HG03342 (cell line): ENCODE measurements around the gene DNLZ.
"Not testable (repeated sequence)": the region's sequence is repeated elsewhere in the genome, so short reads cannot be mapped to it uniquely, and the experiment has no call there.

ENCODE experiments used
- ATAC-seq: cut with Tn5 transposase; IDR thresholded peaks from one replicate; pipeline ENCODE4 v1.9.1; 2021; ENCODE audit warnings: mild to moderate bottlenecking, moderate library complexity; ENCODE audit not compliant: unreplicated experiment

Gene DNLZ

DNA sequence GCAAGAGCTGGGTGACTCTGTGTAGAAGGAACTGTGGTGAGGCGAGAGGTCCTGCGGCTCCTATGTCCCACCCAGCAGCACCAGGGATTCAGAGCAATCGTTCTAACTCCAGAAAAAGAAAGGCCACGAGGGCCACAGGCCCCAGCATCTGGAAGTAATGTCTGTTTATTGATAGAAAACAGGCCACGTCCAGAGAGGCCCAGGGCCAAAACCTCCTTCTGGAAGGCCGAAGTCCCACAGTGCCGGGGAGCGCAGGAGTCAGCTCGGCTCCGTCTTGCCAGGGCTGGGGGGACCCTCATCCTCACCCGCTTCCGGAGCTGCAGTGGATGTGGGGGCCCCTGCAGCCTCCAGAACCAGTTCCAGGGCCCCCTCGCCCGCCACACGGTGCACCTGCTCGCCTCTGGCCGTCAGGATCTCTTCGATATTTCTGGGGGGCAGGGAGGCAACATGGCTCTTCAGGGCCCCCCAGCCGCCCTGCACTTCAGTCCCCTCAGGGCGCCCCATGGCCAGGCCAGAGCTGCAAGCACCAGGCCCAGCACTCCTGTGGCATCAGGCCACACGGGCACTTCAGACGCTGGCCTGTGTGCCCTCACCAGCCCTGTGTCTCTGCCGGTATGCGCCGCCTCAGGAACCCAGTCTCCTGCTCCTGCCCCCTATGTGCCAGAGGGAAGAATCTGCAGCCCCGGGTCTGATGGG, 1.6 kb downstream of the DNLZ start:
- no peak for ATAC-seq

DNA sequence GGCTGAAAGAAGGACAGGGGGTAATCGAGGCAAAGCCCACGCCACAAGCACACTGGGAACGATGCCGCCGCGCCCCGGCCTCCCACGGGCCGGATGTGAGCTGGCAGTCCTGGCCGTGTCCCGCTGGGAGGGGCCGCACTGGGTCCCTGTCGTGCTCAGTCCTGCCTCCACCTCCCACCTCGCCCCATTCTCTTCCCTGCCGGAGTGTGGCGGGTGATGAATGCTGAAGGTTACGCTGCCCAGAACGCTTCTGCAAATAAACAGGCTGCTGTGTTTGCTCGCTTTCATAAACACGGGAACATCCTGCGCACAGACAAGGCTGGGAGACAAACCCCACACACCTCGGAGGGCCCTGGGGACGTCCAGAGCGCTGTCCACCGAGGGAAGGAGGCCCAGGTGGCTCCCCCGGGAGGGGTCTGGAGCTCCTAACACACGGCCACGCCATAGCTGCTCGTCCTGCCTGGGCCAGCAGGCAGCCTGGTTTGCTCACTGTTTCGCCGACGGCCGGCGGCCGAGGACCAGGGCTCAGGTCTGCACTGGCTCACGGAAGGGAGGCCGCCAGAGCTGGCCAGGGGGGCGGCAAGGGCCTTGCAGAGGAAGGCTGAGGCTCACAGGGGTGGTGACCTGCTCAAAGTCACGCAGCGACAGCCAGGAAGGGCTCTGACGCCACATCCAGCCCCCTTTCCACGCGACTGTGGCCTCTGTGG, 2.3 kb downstream of the DNLZ start:
- ATAC-seq, result no peak

- ATAC-seq, result no peak
Measured at GRCh38 chr9:136359774-136360718, 3.5 kb downstream of the DNLZ start.

- ATAC-seq, result no peak
Measured at GRCh38 chr9:136358888-136359287, 4.7 kb downstream of the DNLZ start.

GRCh38 chr9:136358016-136358415, 5.5 kb downstream of the DNLZ start:
- ATAC-seq, result no peak

GRCh38 chr9:136357202-136357725, 6.3 kb downstream of the DNLZ start:
- no peak for ATAC-seq

- no peak for ATAC-seq
Measured at GRCh38 chr9:136355616-136356557, 7.7 kb downstream of the DNLZ start.

DNA sequence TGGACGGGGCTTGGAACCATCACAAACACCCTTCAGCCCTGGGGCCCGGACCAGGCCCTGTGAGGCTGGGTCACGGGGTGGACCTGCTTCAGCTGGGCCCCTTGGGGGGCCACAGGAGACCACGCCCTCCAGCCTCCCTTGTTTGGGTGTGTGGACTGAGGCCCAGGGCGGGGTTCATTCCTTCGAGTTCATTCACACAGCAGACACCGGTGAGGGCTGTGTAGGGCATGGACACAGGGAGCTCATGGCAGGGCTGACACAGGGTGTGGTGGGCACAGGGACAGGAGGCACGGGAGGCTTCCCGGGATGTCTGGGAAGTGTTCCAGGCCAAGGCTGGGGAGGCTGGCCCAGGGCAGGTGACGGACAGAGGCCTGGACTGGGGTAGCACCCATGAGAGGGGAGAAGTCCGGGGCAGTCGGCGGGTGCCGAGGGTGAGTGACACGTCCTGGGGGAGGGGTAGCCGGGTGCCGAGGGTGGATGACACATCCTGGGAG, 8.9 kb downstream of the DNLZ start:
- ATAC-seq, result no peak

GRCh38 chr9:136353757-136354488, 9.6 kb downstream of the DNLZ start:
- no peak for ATAC-seq

- no peak for ATAC-seq
Measured at GRCh38 chr9:136353088-136353487, 10.5 kb downstream of the DNLZ start.

- ATAC-seq, result no peak
Measured at GRCh38 chr9:136352682-136353081, 10.9 kb downstream of the DNLZ start.

DNA sequence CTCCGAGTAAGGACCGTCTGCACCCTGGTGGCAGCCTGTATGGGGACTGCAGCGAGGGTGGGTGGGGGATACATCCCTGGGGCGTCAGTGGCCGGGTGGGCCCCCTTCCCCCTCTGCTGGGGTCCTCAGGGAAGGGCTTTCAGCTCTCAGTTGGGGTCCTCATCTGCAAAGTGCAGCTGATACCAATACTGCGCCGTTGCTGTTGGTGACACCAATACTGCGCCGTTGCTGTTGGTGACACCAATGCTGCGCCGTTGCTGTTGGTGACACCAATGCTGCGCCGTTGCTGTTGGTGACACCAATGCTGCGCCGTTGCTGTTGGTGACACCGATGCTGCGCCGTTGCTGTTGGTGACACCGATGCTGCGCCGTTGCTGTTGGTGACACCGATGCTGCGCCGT, 11.7 kb downstream of the DNLZ start:
- not testable (repeated sequence) for ATAC-seq

DNA sequence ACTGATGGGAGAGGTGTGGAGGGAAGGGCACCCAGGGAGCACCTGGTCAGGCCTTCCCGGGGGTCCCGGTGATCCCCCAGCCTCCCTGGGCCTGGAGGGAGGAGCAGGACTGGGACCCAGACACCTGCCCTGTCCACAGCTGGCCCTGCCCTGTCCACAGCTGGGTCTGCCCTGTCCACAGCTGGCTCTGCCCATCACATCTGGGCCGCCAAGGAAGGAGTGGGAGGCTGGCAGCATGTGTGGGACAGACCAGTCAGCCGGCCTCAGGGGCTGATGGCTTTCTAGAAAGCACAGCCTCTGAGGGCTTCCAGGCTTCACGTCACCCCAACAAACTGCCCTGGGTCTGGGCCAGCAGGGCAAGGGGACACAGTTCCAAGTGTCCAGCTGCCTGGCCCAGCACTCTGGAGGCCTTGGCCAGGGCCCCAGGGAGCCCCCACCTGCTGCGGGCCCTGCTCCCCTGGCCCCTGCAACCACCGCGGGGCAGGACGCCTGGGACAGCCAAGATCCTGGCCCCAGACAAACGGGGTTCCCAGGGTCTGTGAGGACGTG, 12.2 kb downstream of the DNLZ start:
- ATAC-seq, result no peak

DNA sequence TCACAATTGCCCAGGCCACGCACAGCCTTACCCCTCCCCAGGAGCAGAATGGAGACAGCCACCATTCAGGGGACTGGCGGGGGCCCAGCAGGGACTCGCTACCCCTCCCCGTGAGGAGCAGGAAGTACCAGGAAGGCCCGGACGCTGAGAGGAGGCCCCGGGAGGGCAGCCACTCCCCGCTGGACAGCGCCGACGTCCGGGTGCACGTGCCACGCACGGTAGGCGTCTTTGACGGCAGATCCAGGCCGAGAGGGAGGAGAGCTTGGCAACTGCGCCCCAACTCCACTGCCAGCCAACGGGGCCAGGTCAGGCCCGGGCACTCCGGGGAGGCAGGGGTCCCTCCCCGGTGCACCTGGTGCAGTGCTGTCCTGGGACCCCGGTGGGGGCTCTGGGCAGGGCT, 14.0 kb downstream of the DNLZ start:
- no peak for ATAC-seq

GRCh38 chr9:136348691-136349090, 14.9 kb downstream of the DNLZ start:
- ATAC-seq, result no peak

- ATAC-seq, result no peak
Measured at GRCh38 chr9:136347472-136348256, 15.9 kb downstream of the DNLZ start.

- ATAC-seq, result no peak
Measured at GRCh38 chr9:136346927-136347465, 16.5 kb downstream of the DNLZ start.

DNA sequence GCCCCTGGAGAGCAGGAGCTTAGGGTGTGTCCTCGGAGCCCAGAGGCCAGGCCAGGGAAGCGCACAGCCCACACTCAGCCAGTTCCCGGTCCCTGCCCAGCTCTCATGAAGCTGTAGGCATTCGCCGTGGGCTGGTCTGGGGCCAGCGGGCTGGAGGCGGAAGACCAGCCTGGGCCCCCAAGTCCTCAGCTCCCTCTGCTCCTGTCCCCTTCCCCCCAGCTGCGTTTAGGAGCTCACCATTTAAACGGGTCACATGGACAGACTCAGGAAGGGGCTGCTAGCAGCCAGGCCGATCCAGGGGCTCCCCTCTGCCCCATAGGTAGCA, 17.4 kb downstream of the DNLZ start:
- no peak for ATAC-seq
